GM18508 (cell line): ENCODE measurements around the gene GPX7.
"Not testable (repeated sequence)": the region's sequence is repeated elsewhere in the genome, so short reads cannot be mapped to it uniquely, and the experiment has no call there.

Experiments
- ATAC-seq: cut with Tn5 transposase; IDR thresholded peaks from one replicate; pipeline ENCODE4 v1.9.1; 2021; ENCODE audit warnings: moderate number of reproducible peaks; ENCODE audit not compliant: insufficient read depth, unreplicated experiment

The GPX7 gene

DNA sequence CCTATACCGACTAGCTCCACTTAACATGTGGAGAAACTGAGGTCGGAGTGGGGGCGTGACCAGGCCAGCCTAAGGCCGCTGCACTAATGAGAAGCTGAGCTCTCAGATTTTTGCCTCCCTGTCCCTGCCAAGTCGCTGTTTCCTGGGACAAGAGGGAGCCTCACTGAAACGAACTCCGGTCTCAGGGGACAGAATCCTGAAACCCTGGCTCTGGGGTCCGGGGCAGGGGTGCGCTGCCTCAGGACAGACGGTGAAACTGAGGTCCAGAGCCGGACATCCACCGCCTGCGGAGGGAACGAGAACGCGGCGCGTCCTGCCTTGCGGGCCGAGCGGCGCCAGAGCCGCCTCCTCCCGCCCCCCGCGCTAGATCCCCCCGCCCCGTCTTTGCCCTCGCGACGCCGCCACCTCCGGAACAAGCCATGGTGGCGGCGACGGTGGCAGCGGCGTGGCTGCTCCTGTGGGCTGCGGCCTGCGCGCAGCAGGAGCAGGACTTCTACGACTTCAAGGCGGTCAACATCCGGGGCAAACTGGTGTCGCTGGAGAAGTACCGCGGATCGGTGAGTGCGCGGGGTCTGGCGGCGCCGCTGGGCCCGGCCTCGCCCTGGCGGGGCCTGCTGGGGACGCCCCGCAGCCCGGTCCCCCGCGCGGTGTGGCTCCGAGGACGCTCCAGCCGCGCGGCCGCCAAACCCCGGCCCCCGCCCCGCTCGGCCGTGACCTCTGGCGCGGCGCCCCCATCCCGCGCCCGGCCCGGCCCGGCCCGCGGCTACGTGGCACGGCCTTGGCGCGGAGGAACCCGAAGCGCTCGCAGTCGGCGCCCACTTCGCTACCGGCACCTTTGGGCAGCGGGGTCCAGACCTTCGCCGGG lies at the start of gene GPX7:
TSS of gene GPX7 (plus strand) at position 381 of the 865 bp plus-strand sequence. CDS start at position 420, 39 bp downstream.
- no peak for ATAC-seq

DNA sequence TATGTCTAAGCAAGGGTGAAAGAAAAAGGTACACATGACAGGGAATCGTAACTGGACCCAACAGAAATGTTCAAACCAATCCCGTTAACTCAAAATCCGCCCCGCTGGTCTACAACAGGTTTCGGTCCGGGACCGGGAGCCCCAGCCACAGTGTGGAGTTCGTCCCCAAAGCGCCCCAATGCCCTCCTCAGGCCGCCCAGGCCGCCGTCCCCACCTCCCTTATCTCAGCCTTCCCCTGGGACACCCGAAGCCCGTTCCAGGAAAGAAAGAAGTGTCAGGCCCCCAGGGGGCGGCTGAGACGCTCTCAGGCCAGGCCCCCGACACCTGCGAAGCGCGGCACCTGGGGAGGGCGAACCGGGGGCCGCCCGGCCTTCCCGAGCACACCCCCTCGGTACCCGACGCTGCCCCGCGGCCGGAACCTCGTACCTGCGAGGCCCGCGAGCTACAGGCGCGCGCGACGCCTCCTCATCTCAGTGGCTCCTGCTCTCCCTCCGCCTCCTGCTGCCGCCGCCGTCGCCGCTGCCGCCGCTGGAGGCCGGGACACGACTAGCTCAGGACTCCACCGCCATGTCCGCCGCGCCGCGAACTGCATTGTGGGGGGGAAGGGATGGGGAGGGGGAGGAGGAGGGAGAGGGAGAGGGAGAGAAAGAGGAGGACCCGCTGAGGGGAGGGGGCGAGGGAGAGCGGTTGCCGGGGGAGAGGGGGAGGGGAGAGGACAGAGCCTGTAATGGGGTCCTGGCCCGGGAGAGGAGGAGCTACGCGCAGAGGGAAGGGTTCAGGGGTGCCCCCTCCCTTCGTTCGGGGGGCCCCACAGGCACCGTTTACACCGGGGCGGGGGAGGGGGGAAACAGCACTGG lies 49.4 kb upstream of the GPX7 start, which contains the start of gene TUT4:
TSS of gene TUT4 (minus strand) at position 588 of the 857 bp plus-strand sequence. CDS start 26,812 bp downstream, outside the sequence.
- ATAC-seq: no peak

DNA sequence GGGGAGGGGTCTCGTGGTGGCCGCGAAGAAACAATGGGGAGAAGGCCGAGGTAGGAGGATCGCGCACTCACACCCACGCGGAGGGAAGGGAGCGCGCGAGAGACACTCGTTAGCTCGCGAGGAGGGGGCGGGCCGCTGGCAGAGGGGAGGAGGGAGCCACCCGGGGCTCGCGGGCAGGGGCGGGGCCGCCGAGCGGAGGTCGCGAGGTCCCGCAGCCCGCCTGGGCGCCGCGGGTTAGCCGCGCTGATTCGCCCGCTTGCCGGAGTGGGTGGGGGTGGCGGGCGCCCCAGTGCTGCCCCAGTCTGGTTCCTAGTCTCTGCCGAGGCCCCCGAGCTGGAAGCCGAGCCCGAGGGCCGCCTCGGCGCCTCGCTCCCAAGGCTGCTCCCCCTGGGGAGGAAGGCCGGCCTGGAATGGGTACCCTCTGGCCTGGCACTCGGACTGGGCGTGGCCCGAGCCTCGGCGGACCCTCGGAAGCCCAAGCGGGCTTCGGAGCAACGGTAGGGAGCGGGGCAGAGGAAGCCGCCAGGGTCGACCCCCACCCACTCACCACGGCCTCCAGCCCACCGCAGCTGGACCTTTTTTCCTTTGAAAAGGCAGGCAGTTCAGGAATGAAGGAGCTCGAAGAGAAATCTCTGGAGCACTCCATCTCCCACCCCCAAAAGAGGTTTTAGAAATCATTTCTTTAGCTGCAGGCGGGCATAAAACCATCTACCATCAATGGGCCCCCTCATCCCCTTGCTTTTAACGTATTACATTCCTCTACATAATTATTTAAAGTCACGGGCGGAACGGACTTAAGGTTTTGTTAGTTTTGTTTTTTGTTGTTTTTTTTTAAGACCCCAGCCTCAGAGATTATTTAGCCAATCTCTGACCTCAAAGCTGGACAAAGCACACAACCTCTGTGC lies 48.6 kb upstream of the GPX7 start:
- ATAC-seq: no peak

DNA sequence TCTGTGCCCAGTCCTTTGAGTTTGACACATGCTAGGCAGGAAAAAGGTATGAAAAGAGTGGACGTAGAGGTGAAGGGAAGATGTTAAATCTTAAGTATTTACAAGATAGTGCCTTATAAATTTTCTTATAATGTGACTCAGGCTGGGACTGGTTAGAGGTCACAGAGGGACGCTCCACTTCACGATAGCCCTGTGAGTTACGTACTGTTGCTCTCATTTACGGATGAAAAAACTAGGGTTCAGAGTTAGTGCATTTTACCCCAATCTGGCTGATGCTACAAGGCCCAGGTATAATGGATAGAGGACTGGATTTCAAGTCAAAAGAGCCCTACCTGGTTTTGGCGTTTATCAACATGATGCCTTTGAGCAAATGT lies 47.9 kb upstream of the GPX7 start:
- ATAC-seq: no peak

DNA sequence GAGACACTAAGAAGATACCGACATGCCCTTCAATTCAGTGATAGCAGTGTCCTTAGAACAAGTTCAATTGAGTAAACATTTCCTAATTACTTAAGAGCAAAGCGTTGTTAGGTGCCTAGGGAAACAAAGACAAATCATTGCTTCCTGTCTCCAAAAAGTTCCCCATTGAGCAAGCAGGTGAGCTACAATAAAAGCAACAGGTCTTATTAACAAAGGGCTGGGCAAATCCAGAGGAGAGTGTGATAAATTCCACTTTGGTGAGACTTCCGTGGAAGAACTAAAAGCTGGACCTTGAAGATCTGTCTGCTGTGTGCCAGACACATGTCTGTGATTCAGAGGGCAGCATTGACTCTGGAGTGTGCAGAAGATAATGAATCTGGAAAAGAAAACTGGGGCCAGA lies 47.4 kb upstream of the GPX7 start:
- no peak for ATAC-seq

DNA sequence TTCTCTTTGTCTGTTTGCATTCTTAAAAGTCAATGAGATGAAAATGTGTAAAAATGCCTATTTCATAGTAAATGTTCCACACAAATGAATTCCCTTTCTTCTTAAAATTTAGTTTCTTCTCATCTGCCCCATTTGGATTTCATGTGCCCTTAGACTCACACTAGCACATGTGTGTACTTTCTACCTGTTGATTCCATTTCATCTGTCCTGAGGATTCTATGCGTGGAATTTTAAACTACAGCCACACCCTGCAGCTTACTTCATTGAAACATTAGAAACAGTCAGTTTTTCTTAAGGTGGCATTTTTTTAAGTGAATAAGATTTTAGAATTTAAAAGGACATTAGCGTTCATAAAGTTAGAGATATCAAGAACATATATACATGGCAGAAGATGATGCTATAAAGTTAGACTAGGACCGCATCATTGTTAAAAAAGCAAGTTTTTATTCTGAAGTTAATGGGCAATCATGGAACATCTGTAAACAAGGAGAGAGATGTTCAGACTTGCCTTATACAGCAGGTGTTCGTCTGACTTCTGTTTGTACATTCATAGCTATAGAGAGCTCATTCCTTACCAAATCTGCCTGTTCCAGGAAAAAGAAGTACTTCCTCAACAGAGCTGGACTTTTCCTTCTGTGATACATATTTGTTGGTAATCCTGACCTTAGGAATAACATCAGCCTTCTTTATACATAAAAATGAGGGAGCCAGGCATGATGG lies 45.4 kb upstream of the GPX7 start:
- ATAC-seq: no peak

DNA sequence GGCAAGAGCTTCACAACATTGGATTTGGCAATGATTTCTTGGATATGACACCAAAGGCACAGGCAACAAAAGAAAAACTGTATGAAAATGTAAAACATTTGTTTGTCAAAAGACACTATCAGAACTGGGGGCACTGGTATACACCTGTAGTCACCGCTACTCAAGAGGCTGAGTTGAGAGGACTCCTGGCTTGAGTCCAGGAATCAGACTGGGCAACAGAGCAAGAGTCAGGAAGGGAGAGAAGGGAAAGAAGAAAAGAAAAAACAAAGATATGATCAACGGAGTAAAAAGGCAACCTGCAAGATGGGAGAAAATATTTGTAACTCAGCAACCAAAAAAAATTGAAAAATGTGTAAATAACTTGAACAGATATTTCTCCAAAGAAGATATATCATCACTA lies 43.2 kb upstream of the GPX7 start:
- ATAC-seq: no peak

DNA sequence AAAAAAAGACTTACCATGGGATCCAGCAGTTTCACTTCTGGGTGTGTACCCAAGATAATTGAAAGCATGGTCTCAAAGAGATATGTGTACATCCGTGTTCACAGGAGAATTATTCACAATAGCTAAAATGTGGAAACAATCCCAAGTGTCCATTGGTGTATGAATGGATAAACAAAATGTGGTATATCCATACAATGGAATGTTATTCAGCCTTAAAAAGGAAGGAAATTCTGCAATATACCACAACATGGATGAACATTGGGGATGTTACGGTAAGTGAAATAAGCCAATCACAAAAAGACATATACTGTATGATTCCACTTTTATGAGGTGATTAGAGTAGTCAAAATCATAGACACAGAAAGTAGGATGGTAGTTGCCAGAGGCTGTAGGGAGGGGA lies 42.3 kb upstream of the GPX7 start:
- ATAC-seq: no peak

DNA sequence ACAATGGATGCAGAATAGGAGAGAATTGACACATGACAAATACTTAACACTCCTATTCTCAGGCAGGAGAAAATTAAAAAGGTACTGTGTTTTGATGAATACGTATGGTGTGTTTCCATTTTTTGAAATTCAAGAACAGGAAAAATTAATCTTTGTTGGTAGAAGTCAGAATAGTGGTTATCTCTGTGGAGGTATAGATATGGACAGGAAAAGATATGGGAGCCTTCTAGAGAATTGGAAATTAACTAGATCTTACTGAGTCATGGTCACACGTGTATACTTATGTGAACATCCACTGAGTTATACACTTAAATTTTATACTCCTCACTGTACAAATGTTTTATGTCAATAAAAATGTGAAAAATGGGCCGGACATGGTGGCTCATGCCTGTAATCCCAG lies 39.4 kb upstream of the GPX7 start:
- no peak for ATAC-seq

DNA sequence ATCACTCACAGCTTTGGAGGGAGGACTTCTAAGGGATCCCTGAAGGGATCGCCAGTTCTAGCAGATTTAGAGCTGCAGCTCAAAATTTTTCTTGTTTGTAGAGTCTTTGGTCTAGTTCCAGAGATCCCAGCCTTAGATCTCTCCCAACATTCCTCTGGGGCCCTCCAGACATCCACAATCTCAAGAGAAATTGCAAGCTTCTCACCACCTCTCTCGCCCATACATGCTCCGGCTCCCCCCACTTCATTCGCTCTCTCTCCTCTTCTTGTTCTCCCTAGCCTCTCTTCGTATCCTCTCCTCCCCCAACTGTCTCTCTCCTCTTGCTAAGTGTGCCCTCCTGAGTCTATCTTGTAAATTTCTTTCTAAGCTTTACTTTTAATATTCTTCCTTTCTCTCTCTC lies 34.2 kb upstream of the GPX7 start:
- ATAC-seq: no peak

DNA sequence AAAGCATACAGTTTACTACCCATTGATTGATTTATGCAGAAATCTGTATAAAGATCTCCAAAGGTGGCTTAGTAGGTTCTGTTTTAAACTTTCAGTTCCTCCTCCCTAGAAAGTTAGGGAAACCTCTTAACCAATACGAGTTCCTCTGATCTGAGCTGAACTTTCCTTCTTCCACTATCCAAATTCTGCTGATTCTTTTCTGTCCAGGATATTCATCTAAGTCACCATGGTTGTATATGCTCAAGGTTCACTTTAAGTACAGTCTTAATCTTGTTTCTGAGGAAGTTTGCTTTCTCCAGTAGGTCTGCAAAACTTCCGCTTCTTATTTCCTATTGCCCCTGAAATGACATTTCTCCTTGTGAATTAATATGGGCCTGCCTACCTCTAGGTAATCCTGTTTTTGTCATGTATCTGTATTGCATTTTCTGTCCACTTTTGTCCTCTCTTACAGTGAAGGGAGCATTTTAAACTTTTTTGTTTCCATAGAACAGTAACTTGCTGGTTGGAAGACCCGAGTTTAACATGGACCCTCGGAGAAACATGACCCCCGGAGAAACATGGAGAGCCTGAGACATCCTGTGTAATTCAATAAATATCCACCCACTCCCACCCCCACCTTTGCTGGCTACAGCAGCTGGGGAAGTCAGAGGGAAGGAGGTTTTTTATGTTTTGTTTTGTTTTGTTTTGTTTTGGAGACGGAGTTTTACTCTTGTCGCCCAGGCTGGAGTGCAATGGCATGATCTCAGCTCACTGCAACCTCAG lies 32.5 kb upstream of the GPX7 start:
- no peak for ATAC-seq

DNA sequence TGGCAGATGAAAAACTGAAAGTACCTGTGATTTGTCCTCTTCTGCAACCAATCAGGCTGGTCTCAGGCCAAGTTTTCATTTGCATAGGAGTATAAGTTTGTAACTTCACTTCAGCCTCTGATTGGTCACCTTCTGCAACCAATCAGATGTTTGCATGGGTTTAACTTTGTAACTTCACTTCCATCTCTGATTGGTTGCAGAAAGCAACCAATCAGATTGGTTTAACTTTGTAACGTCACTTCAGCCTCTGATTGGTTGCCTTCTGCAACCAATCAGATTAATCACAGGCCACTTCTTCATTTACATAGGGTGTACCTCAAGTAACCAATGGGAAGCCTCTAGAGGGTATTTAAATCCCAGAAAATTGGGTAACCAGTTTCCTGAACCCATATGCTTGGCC lies 30.4 kb upstream of the GPX7 start:
- ATAC-seq: no peak

DNA sequence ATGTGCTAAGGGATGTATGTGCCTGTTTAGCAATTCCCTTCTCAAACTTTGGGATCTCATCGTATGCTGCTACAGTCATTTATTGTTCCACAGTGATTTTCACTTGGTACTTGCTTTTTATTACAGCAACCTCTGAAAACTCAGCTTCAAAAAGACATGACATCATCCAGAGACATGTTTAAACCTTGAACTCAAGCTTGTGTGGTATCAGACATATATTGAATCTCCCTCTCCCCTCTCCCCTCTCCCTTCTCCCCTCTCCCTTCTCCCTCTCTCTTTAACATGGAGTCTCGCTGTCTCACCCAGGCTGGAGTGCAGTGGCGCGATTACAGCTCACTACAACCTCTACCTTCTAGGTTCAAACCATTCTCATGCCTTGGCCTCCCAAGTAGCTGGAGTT lies 29.8 kb upstream of the GPX7 start:
- ATAC-seq: no peak

DNA sequence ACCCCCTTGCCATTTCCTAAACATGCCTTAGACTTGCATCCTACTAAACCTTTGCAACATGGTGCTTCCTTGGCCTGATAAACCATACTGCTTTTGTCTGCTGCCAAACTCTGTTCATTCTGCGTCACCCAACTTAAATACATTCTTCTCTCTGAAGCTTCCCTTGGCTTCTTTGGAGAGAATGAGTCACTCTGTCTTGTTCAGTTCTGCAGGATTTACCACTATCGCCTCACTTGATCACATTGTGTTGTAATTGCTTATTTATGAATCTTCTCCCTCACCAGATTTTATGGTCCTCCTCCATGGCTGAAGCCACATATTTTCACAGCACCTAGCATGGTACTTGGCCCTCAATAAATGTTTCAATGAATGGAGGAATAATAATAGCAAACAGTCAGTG lies 27.6 kb upstream of the GPX7 start:
- no peak for ATAC-seq

DNA sequence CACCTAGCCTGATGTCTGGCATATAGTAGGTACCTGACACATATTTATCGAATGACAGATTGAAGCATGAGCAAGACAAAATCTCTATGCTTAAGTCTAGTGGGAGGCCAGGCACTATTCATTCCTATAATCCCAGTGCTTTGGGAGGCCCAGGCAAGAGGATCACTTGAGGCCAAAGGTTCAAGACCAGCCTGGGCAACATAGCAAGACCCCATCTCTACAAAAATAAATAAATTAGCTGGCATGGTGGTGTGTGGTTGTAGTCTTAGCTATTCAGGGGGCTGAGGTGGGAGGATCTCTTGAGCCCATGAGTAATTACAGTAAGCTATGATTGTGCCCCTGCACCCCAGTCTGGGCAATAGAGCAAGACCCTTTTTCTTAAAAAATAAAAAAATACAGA lies 26.1 kb upstream of the GPX7 start:
- ATAC-seq: no peak

DNA sequence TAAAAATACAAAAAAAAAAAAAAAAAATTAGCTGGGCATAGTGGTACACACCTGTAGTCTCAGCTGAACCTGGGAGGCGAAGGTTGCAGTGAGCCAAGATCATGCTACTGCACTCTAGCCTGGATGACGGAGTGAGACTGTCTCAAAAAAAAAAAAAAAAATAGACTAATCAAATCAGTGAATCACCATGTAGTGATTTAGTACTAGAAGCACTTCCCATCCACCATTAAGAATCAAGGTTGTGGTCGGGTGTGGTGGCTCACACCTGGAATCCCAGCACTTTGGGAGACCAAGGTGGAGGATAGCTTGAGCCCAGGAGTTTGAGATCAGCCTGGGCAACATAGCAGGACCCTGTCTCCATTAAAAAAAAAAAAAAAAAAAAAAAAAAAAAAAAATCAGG lies 24.1 kb upstream of the GPX7 start:
- not testable (repeated sequence) for ATAC-seq

DNA sequence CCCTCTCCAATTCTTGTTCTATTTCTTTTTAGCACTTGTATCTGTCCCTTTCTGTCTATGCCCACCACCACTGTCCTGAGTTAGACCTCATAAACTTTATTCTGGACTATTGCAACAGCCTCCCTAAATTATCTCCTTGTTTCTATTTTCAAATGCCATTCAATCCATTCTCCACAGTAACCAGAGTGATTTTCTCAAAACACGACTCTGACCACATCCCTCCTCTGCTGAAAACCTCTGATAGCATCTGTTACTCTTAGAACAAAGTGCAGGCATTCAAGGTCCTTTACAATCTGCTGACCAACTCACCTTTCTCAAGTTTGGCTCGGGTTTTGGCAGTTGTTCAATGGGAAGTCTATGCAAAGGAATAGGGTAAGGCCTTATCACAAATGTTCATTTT lies 22.8 kb upstream of the GPX7 start:
- ATAC-seq: no peak

DNA sequence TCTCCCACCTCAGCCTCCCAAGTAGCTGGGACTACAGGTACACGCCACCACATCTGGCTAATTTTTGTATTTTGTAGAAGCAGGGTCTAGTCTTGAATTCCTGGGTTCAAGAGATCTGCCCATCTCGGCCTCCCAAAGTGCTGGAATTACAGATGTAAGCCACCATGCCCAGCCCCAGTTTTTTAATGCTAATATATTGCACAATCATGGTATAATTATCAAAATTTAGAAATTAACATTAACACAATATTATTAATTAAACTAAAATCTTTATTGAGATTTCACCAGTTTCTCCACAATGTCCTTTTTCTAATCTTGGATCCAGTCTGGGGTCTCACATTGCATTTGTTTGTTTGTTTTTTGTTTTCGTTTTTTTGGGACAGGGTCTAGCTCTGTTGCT lies 21.9 kb upstream of the GPX7 start:
- ATAC-seq: no peak

DNA sequence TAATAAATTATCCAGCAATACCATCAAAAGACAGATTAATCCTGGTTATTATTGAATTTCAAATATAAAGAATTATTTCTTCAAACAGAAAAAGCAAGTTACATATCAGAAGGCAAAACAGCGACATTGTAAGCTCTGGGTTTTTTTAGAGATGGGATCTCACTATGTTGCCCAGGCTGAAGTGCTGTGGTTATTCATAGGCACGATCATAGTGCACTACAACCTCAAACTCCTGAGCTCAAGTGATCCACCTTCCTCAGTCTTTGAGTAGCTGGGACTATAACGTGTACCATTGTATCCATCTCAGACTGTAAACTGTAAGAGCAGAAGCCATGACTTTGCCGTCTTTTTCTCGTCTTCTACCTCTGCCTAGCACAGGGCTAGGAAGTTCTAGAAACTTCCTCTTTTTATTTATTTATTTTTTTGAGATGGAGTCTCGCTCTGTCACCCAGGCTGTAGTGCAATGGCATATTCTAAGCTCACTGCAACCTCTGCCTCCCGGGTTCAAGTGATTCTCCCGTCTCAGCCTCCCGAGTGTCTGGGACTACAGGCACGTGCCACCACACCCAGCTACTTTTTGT lies 20.0 kb upstream of the GPX7 start:
- ATAC-seq: no peak
